IMR-90 (cell line): Measurements from ENCODE around the gene GLUD1.

Experiments
- CEBPB ChIP-seq: IDR thresholded peaks from 2 replicates; pipeline ENCODE4 v1.6.1; 2012; ENCODE audit warnings: low read depth, low read length, improper control_type of control experiment
- MAFK ChIP-seq: IDR thresholded peaks from 2 replicates; pipeline ENCODE4 v1.6.1; 2012; ENCODE audit warnings: low read depth, low read length, improper control_type of control experiment
- MXI1 ChIP-seq: IDR thresholded peaks from 2 replicates; pipeline ENCODE4 v1.6.1; 2012; ENCODE audit warnings: low read depth, mild to moderate bottlenecking, low read length, moderate library complexity, borderline replicate concordance
- POLR2A ChIP-seq: IDR thresholded peaks from 2 replicates; pipeline ENCODE4 v1.6.1; 2012; ENCODE audit warnings: mild to moderate bottlenecking, low read depth, low read length
- RCOR1 ChIP-seq: IDR thresholded peaks from 2 replicates; pipeline ENCODE4 v1.6.1; 2012; ENCODE audit warnings: mild to moderate bottlenecking, low read length, improper control_type of control experiment; ENCODE audit not compliant: insufficient replicate concordance
- RFX5 ChIP-seq: IDR thresholded peaks from 2 replicates; pipeline ENCODE4 v1.8.0; 2012; ENCODE audit warnings: low read depth, mild to moderate bottlenecking, low read length, moderate library complexity
- TF ChIP-seq, protein P1 (sequence below): conservative IDR thresholded peaks from 2 replicates; pipeline ENCODE4 v1.5.1; 2012; ENCODE audit warnings: mild to moderate bottlenecking, low read depth, low read length, improper control_type of control experiment
- TF ChIP-seq, protein P2 (sequence below): fragments of 150-350 bp; IDR thresholded peaks from 2 replicates; pipeline ENCODE4 v1.6.1; 2017; ENCODE audit warnings: mild to moderate bottlenecking, antibody characterized with exemption, low read length, low read depth

DNA sequence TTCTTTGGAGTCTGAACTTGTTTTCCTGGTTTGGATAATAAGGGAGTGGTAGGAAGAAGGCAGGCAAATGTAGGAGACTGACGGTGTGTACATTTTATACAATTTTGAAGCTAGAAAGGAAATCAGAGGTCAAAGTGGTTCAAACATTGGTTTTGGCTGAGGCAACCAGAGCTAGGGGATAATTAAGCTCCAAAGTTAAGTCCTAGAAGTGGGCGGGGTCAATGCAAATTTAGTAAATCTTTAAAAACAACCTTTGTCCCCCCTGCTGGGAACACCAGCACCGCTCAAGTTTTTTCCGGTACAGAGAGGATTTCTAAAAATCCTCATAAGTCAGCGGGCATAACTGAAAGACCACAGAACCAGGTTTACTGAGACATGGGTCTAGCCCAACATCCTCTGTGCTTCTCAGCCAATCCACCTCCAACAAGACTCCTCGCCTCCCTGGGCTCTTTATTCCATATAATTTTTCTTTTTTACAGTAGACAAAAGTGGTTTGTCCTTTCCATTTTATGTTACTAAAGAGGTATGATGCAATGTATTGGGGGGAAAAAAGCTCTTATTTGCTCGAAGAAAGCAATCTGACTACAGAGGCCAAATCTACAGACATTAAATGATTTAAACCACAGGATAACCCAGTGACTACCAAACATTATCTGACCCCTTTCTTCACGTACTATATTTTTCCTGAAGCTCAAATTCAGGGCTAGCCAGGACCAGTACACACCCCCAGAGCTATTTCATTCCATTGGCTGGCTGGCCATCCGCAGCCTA, 1.6 kb downstream of the GLUD1 start:
- TF ChIP-seq POLR2A (peak; percentile 47; the same call in 1 of the 2 replicates), MXI1 (no peak), RCOR1 (no peak), MAFK (no peak), RFX5 (no peak), CEBPB (peak; percentile 90)
- TF ChIP-seq, protein P1, sequence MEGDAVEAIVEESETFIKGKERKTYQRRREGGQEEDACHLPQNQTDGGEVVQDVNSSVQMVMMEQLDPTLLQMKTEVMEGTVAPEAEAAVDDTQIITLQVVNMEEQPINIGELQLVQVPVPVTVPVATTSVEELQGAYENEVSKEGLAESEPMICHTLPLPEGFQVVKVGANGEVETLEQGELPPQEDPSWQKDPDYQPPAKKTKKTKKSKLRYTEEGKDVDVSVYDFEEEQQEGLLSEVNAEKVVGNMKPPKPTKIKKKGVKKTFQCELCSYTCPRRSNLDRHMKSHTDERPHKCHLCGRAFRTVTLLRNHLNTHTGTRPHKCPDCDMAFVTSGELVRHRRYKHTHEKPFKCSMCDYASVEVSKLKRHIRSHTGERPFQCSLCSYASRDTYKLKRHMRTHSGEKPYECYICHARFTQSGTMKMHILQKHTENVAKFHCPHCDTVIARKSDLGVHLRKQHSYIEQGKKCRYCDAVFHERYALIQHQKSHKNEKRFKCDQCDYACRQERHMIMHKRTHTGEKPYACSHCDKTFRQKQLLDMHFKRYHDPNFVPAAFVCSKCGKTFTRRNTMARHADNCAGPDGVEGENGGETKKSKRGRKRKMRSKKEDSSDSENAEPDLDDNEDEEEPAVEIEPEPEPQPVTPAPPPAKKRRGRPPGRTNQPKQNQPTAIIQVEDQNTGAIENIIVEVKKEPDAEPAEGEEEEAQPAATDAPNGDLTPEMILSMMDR, result no peak
- TF ChIP-seq, protein P2, sequence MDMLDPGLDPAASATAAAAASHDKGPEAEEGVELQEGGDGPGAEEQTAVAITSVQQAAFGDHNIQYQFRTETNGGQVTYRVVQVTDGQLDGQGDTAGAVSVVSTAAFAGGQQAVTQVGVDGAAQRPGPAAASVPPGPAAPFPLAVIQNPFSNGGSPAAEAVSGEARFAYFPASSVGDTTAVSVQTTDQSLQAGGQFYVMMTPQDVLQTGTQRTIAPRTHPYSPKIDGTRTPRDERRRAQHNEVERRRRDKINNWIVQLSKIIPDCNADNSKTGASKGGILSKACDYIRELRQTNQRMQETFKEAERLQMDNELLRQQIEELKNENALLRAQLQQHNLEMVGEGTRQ, result no peak
